HEK293T (cell line): ENCODE results near the gene SNCG.
"Not testable (repeated sequence)": the region's sequence is repeated elsewhere in the genome, so short reads cannot be mapped to it uniquely, and the experiment has no call there.

Experiments
- CTCF ChIA-PET: fragments of 350-600 bp; formaldehyde crosslinking; extraction: SDS; loops from one replicate; lab custom pipeline; 2021; ENCODE audit warnings: antibody characterized with exemption, inconsistent platforms; lab: Yijun Ruan, JAX
- POLR2A ChIA-PET: fragments of 350-600 bp; formaldehyde crosslinking; extraction: SDS; loops from one replicate; lab custom pipeline; 2020; ENCODE audit warnings: antibody characterized with exemption, inconsistent platforms; lab: Yijun Ruan, JAX
- DNase-seq: peaks from one replicate; pipeline ENCODE4 v3.0.0; 2012; ENCODE audit warnings: mixed read lengths; ENCODE audit errors: extremely low spot score
- ARNT ChIP-seq: fragments of 450-650 bp; IDR thresholded peaks from 2 replicates; pipeline ENCODE4 v1.6.1; 2017; ENCODE audit warnings: mild to moderate bottlenecking
- BHLHE40 ChIP-seq: fragments of 450-650 bp; IDR thresholded peaks from 2 replicates; pipeline ENCODE4 v1.6.1; 2016; ENCODE audit warnings: mild to moderate bottlenecking, moderate library complexity, borderline replicate concordance
- CTBP1 ChIP-seq: fragments of 450-650 bp; IDR thresholded peaks from 2 replicates; pipeline ENCODE4 v1.6.1; 2016; ENCODE audit warnings: borderline replicate concordance
- ELF4 ChIP-seq: fragments of 450-650 bp; IDR thresholded peaks from 2 replicates; pipeline ENCODE4 v1.6.1; 2017; ENCODE audit warnings: antibody characterized with exemption
- FOXA1 ChIP-seq: fragments of 450-650 bp; IDR thresholded peaks from 2 replicates; pipeline ENCODE4 v1.6.1; 2016; ENCODE audit warnings: mild to moderate bottlenecking
- FOXK2 ChIP-seq: fragments of 450-650 bp; IDR thresholded peaks from 2 replicates; pipeline ENCODE4 v1.6.1; 2016; ENCODE audit warnings: mild to moderate bottlenecking
- FOXM1 ChIP-seq: fragments of 450-650 bp; IDR thresholded peaks from 2 replicates; pipeline ENCODE4 v1.6.1; 2017; ENCODE audit warnings: mild to moderate bottlenecking, borderline replicate concordance
- HDGF ChIP-seq: fragments of 450-650 bp; IDR thresholded peaks from 2 replicates; pipeline ENCODE4 v1.6.1; 2017; ENCODE audit warnings: antibody characterized with exemption, borderline replicate concordance
- L3MBTL2 ChIP-seq: fragments of 450-650 bp; conservative IDR thresholded peaks from 2 replicates; pipeline ENCODE4 v1.6.1; 2016; ENCODE audit warnings: mild to moderate bottlenecking
- LEF1 ChIP-seq: fragments of 450-650 bp; IDR thresholded peaks from 2 replicates; pipeline ENCODE4 v1.6.1; 2017; ENCODE audit warnings: mild to moderate bottlenecking, borderline replicate concordance
- NFRKB ChIP-seq: fragments of 450-650 bp; IDR thresholded peaks from 2 replicates; pipeline ENCODE4 v1.6.1; 2016; ENCODE audit warnings: mild to moderate bottlenecking, moderate library complexity
- PKNOX1 ChIP-seq: fragments of 450-650 bp; IDR thresholded peaks from 2 replicates; pipeline ENCODE4 v1.6.1; 2016
- SP1 ChIP-seq: fragments of 450-650 bp; IDR thresholded peaks from 2 replicates; pipeline ENCODE4 v1.6.1; 2017
- SUZ12 ChIP-seq: fragments of 450-650 bp; IDR thresholded peaks from 2 replicates; pipeline ENCODE4 v1.6.1; 2016; ENCODE audit warnings: mild to moderate bottlenecking
- TARDBP ChIP-seq: fragments of 450-650 bp; IDR thresholded peaks from 2 replicates; pipeline ENCODE4 v1.6.1; 2016
- ZNF384 ChIP-seq: fragments of 450-650 bp; IDR thresholded peaks from 2 replicates; pipeline ENCODE4 v1.6.1; 2016

The SNCG gene

GRCh38 chr10:86970982-86971231 lies 12.5 kb downstream of the SNCG start:
- POLR2A ChIA-PET: no interaction called here
- no peak for TF ChIP-seq PKNOX1
- no peak for TF ChIP-seq CTBP1
- no peak for TF ChIP-seq LEF1
- TF ChIP-seq SUZ12: no peak
- no peak for TF ChIP-seq SP1
- no peak for TF ChIP-seq ELF4
- TF ChIP-seq L3MBTL2: no peak
- TF ChIP-seq ARNT: no peak
- no peak for TF ChIP-seq FOXA1
- no peak for TF ChIP-seq TARDBP
- no peak for TF ChIP-seq FOXK2
- no peak for TF ChIP-seq NFRKB
- no peak for TF ChIP-seq HDGF
- TF ChIP-seq ZNF384: no peak
- CTCF ChIA-PET: no interaction called here
- no peak for DNase-seq

GRCh38 chr10:86971232-86971991 lies 13.0 kb downstream of the SNCG start:
- peak; percentile 4 for DNase-seq
- TF ChIP-seq CTBP1 (no peak), ZNF384 (no peak), PKNOX1 (no peak), HDGF (no peak), LEF1 (no peak), TARDBP (no peak), ELF4 (no peak), FOXA1 (no peak), ARNT (no peak), SP1 (no peak), BHLHE40 (no peak), NFRKB (no peak), FOXK2 (no peak), FOXM1 (no peak), SUZ12 (no peak), L3MBTL2 (no peak)
- CTCF ChIA-PET: no interaction called here
- POLR2A ChIA-PET: no interaction called here

- DNase-seq: peak; percentile 4
- TF ChIP-seq ARNT (no peak), PKNOX1 (no peak), FOXA1 (no peak)
- CTCF ChIA-PET: no interaction called here
- POLR2A ChIA-PET: no interaction called here
Observed at GRCh38 chr10:86972613-86973380, 14.4 kb downstream of the SNCG start.

GRCh38 chr10:86974484-86974883 lies 16.1 kb downstream of the SNCG start:
- ChIA-PET CTCF (no interaction called here), POLR2A (no interaction called here)
- no peak for TF ChIP-seq LEF1

GRCh38 chr10:86976362-86977056 lies 18.1 kb downstream of the SNCG start:
- no peak for DNase-seq
- TF ChIP-seq TARDBP (no peak), FOXK2 (no peak), PKNOX1 (no peak), HDGF (no peak), CTBP1 (no peak), FOXA1 (no peak), NFRKB (no peak), SP1 (no peak), FOXM1 (no peak), ARNT (no peak)
- ChIA-PET CTCF (interaction anchor here (0.7 kb wide), 1 partner anchor 10 kb away, joined by 4 read pairs; no protein-coding TSS in a partner anchor), POLR2A (no interaction called here)

More at GRCh38 chr10:86974484-86974883, 16.1 kb downstream of the SNCG start:
- DNase-seq: no peak

- CTCF ChIA-PET, DNase-seq, POLR2A ChIA-PET: not testable (repeated sequence)
Observed at GRCh38 chr10:86978457-86978856, 20.1 kb downstream of the SNCG start.
